ENCODE data around the gene FXYD4. TPM values are rescaled to one million over a fixed set of nuclear protein-coding genes. Genes with fewer than 3 reads are reported as not detected.

The FXYD4 gene
- total RNA-seq, 1 donor from 2014 or later: not detected

GRCh38 chr10:43347997-43348396 lies 23.4 kb upstream of the FXYD4 start:
- DNase-seq (ENCODE audit: low spot score): no peak
- TF ChIP-seq CTCF (IDR thresholded peaks at IDR 0.05): no peak
- H3K9me3 Mint-ChIP-seq (ENCODE audit: low read depth): no peaks in the 10 kb centered on the region
- peaks cover 1% of the 10 kb centered on the region for H3K27me3 Mint-ChIP-seq (ENCODE audit: low read depth)
- no peaks in the 10 kb centered on the region for H3K36me3 Mint-ChIP-seq (ENCODE audit: low read depth)
- no peak overlapping the region for H3K27ac Mint-ChIP-seq (ENCODE audit: unreplicated experiment)
- H3K4me1 Mint-ChIP-seq (ENCODE audit: low read depth): peaks cover 9% of the 10 kb centered on the region
- H3K4me3 Mint-ChIP-seq (ENCODE audit: unreplicated experiment): no peak overlapping the region

DNA sequence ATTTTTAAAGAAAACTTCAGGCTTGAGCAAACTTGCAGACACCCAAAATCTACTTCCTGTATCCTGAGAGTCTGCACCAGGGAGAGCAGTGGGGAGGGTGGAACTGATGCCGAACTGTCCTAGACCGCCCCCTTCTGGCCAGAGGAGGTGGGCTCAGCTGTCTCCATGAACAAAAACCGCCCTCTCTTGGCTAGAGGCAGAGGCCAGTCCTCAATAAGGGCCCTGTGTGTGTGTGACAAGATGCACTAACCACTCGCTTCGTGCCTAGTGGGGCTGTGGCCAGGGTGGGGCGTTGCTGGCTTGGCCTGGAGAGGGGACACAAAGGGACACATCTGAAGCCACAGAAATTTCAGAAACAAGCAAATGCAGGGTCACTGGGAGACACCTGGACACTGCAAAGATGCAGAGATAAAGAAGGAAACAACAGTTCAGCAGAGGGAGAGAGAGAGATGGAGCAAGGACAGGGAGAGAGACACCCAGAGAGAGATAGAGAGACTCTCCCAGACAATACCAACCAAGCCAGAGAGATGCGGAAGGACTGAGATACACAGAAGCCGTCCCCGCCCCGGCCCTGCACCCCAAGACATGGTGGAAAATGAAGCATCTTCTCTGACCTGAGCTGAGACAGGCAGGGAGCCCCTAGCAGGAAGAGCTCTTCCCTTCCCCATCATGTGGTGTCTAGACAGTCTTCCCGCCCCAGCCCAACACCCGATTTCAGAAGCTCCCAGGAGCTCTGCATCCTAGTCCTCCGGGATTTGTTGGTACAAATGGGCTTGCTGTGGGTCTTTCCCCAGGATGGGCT lies 22.7 kb upstream of the FXYD4 start:
- Mint-ChIP-seq H3K4me3 (ENCODE audit: unreplicated experiment) (no peak overlapping the region), H3K27ac (ENCODE audit: unreplicated experiment) (no peak overlapping the region), H3K4me1 (ENCODE audit: low read depth) (peaks cover 12% of the 10 kb centered on the region), H3K36me3 (ENCODE audit: low read depth) (no peaks in the 10 kb centered on the region), H3K9me3 (ENCODE audit: low read depth) (no peaks in the 10 kb centered on the region), H3K27me3 (ENCODE audit: low read depth) (peaks cover 3% of the 10 kb centered on the region)
- TF ChIP-seq CTCF (IDR thresholded peaks at IDR 0.05): peak; percentile 92
- no peak for DNase-seq (ENCODE audit: low spot score)

DNA sequence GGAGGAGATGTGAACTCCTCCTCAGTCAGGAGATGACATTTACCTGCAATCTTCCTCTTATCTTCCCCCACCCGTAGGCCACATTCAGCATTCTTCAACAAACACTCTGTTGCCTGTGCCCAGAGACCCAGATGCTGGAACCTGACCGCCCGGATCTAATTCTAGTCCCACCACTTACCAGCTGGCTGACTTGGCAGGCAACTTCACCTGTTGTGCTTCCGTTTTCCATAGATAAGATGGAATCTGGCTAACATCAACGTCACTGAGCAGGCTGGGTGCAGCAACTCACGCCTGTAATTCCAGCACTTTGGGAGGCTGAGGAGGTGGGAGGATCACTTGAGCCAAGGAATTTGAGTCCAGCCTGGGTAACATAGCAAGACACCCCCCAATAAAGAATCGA lies 21.3 kb upstream of the FXYD4 start:
- no peak for DNase-seq (ENCODE audit: low spot score)
- H3K4me1 Mint-ChIP-seq (ENCODE audit: low read depth): peaks cover 19% of the 10 kb centered on the region
- H3K9me3 Mint-ChIP-seq (ENCODE audit: low read depth): no peaks in the 10 kb centered on the region
- no peak overlapping the region for H3K27ac Mint-ChIP-seq (ENCODE audit: unreplicated experiment)
- TF ChIP-seq CTCF (IDR thresholded peaks at IDR 0.05): no peak
- no peaks in the 10 kb centered on the region for H3K36me3 Mint-ChIP-seq (ENCODE audit: low read depth)
- H3K4me3 Mint-ChIP-seq (ENCODE audit: unreplicated experiment): no peak overlapping the region
- H3K27me3 Mint-ChIP-seq (ENCODE audit: low read depth): peaks cover 3% of the 10 kb centered on the region

DNA sequence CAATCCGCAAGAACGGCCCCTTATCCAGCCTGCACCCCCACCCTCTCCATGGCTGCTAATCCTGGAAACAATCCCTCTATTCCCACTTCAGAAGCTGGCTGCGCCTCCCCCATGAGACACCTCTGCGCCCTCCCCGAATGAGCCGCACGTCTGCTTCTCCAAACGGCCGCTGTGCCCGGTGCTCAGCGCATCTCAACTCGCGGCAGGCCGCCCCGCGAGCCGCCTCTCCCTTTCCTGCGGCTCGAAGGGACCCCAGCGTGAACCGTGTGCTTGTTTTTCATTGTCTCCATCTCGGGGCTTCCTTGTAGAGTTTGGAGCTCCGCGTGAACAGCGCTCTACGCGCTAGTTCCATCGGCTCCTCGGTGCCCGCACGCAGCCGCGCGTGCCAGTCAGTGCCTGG lies 20.8 kb upstream of the FXYD4 start:
- H3K36me3 Mint-ChIP-seq (ENCODE audit: low read depth): no peaks in the 10 kb centered on the region
- no peak for DNase-seq (ENCODE audit: low spot score)
- peaks cover 19% of the 10 kb centered on the region for H3K4me1 Mint-ChIP-seq (ENCODE audit: low read depth)
- peaks cover 3% of the 10 kb centered on the region for H3K27me3 Mint-ChIP-seq (ENCODE audit: low read depth)
- H3K4me3 Mint-ChIP-seq (ENCODE audit: unreplicated experiment): no peak overlapping the region
- no peak overlapping the region for H3K27ac Mint-ChIP-seq (ENCODE audit: unreplicated experiment)
- no peak for TF ChIP-seq CTCF (IDR thresholded peaks at IDR 0.05)
- H3K9me3 Mint-ChIP-seq (ENCODE audit: low read depth): no peaks in the 10 kb centered on the region

DNA sequence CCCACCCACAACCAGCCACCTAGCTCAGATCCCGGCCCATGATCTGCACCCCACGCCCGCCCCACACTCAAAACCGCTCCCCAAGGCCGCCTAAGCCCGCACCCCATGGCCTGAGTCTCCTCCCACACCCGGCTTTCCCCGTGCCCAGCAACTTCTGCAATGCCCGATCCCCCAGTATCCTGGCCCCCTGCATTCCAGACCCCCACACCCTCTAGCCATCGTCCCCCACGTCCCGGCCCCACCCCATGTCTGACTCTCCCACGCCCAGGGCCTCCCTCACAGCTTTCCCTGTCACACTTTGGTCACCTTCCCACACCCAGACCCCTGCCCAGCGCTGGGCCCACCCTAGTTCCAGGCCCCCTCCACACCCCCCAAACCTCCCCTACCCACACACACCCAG lies 20.1 kb upstream of the FXYD4 start:
- no peaks in the 10 kb centered on the region for H3K36me3 Mint-ChIP-seq (ENCODE audit: low read depth)
- no peaks in the 10 kb centered on the region for H3K9me3 Mint-ChIP-seq (ENCODE audit: low read depth)
- no peak overlapping the region for H3K4me3 Mint-ChIP-seq (ENCODE audit: unreplicated experiment)
- DNase-seq (ENCODE audit: low spot score): no peak
- H3K27ac Mint-ChIP-seq (ENCODE audit: unreplicated experiment): no peak overlapping the region
- peaks cover 3% of the 10 kb centered on the region for H3K27me3 Mint-ChIP-seq (ENCODE audit: low read depth)
- no peak for TF ChIP-seq CTCF (IDR thresholded peaks at IDR 0.05)
- peaks cover 25% of the 10 kb centered on the region for H3K4me1 Mint-ChIP-seq (ENCODE audit: low read depth)
